PC-3 (cell line): ENCODE results near the gene HIPK1. TPM values are rescaled to one million over a fixed set of nuclear protein-coding genes. Genes with fewer than 3 reads are reported as not detected.

Experiments used
- ATAC-seq: fragments of 200-7000 bp; cut with Tn5 transposase; 2 replicates; pipeline ENCODE4 v1.9.1; 2020; ENCODE audit warnings: mild to moderate bottlenecking, moderate library complexity
- BruUV-seq: library from RNA; stranded (reverse); fragments of 400-500 nt; replicated peaks from 2 replicates; lab custom pipeline; 2021; lab: Mats Ljungman, UMichigan
- CTCF ChIA-PET: fragments of 300-600 bp; sonication (Branson Sonifier 250); formaldehyde crosslinking; loops from one replicate; lab custom pipeline; 2022; ENCODE audit warnings: antibody characterized with exemption; lab: Charles Lee
- POLR2A ChIA-PET: fragments of 300-600 bp; sonication (Branson Sonifier 250); formaldehyde crosslinking; loops from one replicate; lab custom pipeline; 2022; ENCODE audit warnings: antibody characterized with exemption; ENCODE audit not compliant: unreplicated experiment; lab: Charles Lee
- DNase-seq: peaks from one replicate; pipeline ENCODE4 v3.0.0-alpha.2; 2015
- H2AFZ ChIP-seq: fragments of 300-600 bp; sonication (generic); 2 replicates; pipeline ENCODE4 v1.6.0; 2016; ENCODE audit warnings: antibody characterized with exemption, low read length
- H3F3A ChIP-seq: fragments of 300-600 bp; sonication (generic); one replicate; pipeline ENCODE4 v1.6.0; 2017; ENCODE audit warnings: antibody characterized with exemption, low read length, control low read depth, mild to moderate bottlenecking; ENCODE audit not compliant: unreplicated experiment
- H3K27ac ChIP-seq: fragments of 300-600 bp; sonication (generic); 2 replicates; pipeline ENCODE4 v1.5.1; 2016; ENCODE audit warnings: mild to moderate bottlenecking, low read length
- H3K27me3 ChIP-seq: fragments of 300-600 bp; sonication (generic); 2 replicates; pipeline ENCODE4 v1.6.1; 2016; ENCODE audit warnings: low read length, mixed read lengths
- H3K36me3 ChIP-seq: fragments of 300-600 bp; sonication (generic); 2 replicates; pipeline ENCODE4 v1.6.1; 2016; ENCODE audit warnings: low read depth, mixed run types, low read length, mixed read lengths
- H3K4me1 ChIP-seq: fragments of 300-600 bp; sonication (generic); 2 replicates; pipeline ENCODE4 v1.5.1; 2016; ENCODE audit warnings: low read length; ENCODE audit not compliant: insufficient read depth
- H3K4me2 ChIP-seq: fragments of 300-600 bp; sonication (generic); 2 replicates; pipeline ENCODE4 v1.6.0; 2016; ENCODE audit warnings: low read length
- H3K4me3 ChIP-seq: fragments of 300-600 bp; sonication (generic); 2 replicates; pipeline ENCODE4 v1.5.1; 2016; ENCODE audit warnings: mild to moderate bottlenecking, low read length, mixed read lengths
- H3K79me2 ChIP-seq: fragments of 300-600 bp; sonication (generic); 2 replicates; pipeline ENCODE4 v1.6.1; 2017; ENCODE audit warnings: low read length, mixed read lengths
- H3K9ac ChIP-seq: fragments of 300-600 bp; sonication (generic); 2 replicates; pipeline ENCODE4 v1.6.0; 2016; ENCODE audit warnings: mild to moderate bottlenecking, low read length
- H3K9me2 ChIP-seq: fragments of 300-600 bp; sonication (generic); replicated peaks from 2 replicates; pipeline ENCODE4 v1.6.1; 2016; ENCODE audit warnings: mixed run types, low read length, mixed read lengths
- H3K9me3 ChIP-seq: fragments of 300-600 bp; sonication (generic); 2 replicates; pipeline ENCODE4 v1.6.1; 2016; ENCODE audit warnings: low read length, mixed read lengths
- H4K20me1 ChIP-seq: fragments of 300-600 bp; sonication (generic); 2 replicates; pipeline ENCODE4 v1.6.1; 2016; ENCODE audit warnings: low read length, mixed read lengths
- CTCF ChIP-seq: fragments of 300-600 bp; sonication (generic); conservative IDR thresholded peaks from 2 replicates; pipeline ENCODE4 v1.5.1; 2017; ENCODE audit warnings: antibody characterized with exemption, low read depth, mild to moderate bottlenecking, low read length
- EZH2 ChIP-seq: fragments of 300-600 bp; sonication (generic); IDR thresholded peaks from one replicate; pipeline ENCODE4 v1.6.1; 2017; ENCODE audit warnings: antibody characterized with exemption, mild to moderate bottlenecking, low read length; ENCODE audit not compliant: unreplicated experiment
- EZH2phosphoT487 ChIP-seq: fragments of 300-600 bp; sonication (generic); IDR thresholded peaks from 2 replicates; pipeline ENCODE4 v1.6.1; 2018; ENCODE audit warnings: mild to moderate bottlenecking, antibody characterized with exemption, low read length, borderline replicate concordance
- intact Hi-C: fragments of 100-400 bp; cut with micrococcal nuclease; formaldehyde crosslinking; loops from 2 replicates; pipeline ENCODE4 v1.9.0; 2023
- total RNA-seq: library from RNA; depleted of rRNA; stranded (reverse); fragments of >200 nt; gene quantifications from 2 replicates; pipeline ENCODE4 v1.2.3, GENCODE V29; 2014

The HIPK1 gene
- total RNA-seq, 1 experiment from 2014 or later, result 19.9 TPM

- Histone ChIP-seq H3K4me1 (no peaks in the 10 kb centered on the region), H3K9me2 (no peaks in the 10 kb centered on the region), H3K9ac (no peak overlapping the region), H4K20me1 (no peaks in the 10 kb centered on the region), H3K4me2 (no peak overlapping the region), H2AFZ (no peak overlapping the region), H3F3A (no peaks in the 10 kb centered on the region), H3K27ac (no peak overlapping the region), H3K36me3 (peaks cover 26% of the 10 kb centered on the region), H3K79me2 (no peaks in the 10 kb centered on the region), H3K27me3 (no peaks in the 10 kb centered on the region), H3K9me3 (no peaks in the 10 kb centered on the region), H3K4me3 (no peak overlapping the region)
- no peak for ATAC-seq
- intact Hi-C loops, result no loop called here
- TF ChIP-seq EZH2, result no peak
- no peak for TF ChIP-seq EZH2phosphoT487
- TF ChIP-seq CTCF, result no peak
- no TSS peak for BruUV-seq
- POLR2A ChIA-PET, result no interaction called here
- CTCF ChIA-PET, result no interaction called here
- no peak for DNase-seq
These were observed 35.9 kb upstream of the HIPK1 start for GRCh38 chr1:113893267-113893666.

- H3K4me3 ChIP-seq, result no peak overlapping the region
- no peaks in the 10 kb centered on the region for H4K20me1 ChIP-seq
- H2AFZ ChIP-seq, result no peak overlapping the region
- H3K9me3 ChIP-seq, result no peaks in the 10 kb centered on the region
- no TSS peak for BruUV-seq
- no peak for ATAC-seq
- H3K36me3 ChIP-seq, result peaks cover 30% of the 10 kb centered on the region
- H3K79me2 ChIP-seq, result no peaks in the 10 kb centered on the region
- H3F3A ChIP-seq, result no peaks in the 10 kb centered on the region
- intact Hi-C loops, result no loop called here
- no peak overlapping the region for H3K27ac ChIP-seq
- H3K4me2 ChIP-seq, result no peak overlapping the region
- POLR2A ChIA-PET, result no interaction called here
- no peak for DNase-seq
- H3K9ac ChIP-seq, result no peak overlapping the region
- CTCF ChIA-PET, result no interaction called here
- no peak for TF ChIP-seq CTCF
- no peak for TF ChIP-seq EZH2
- no peak for TF ChIP-seq EZH2phosphoT487
- no peaks in the 10 kb centered on the region for H3K27me3 ChIP-seq
- no peaks in the 10 kb centered on the region for H3K9me2 ChIP-seq
- no peaks in the 10 kb centered on the region for H3K4me1 ChIP-seq
These were observed 34.0 kb upstream of the HIPK1 start for GRCh38 chr1:113895098-113895497.

- H3K9ac ChIP-seq, result no peak overlapping the region
- CTCF ChIA-PET, result no interaction called here
- no peak overlapping the region for H3K4me3 ChIP-seq
- DNase-seq (no peak), ATAC-seq (no peak)
- H4K20me1 ChIP-seq, result no peaks in the 10 kb centered on the region
- no peak overlapping the region for H3K27ac ChIP-seq
- POLR2A ChIA-PET, result no interaction called here
- H3K4me1 ChIP-seq, result no peaks in the 10 kb centered on the region
- TF ChIP-seq CTCF (no peak), EZH2 (no peak), EZH2phosphoT487 (no peak)
- no peaks in the 10 kb centered on the region for H3K9me3 ChIP-seq
- H3K36me3 ChIP-seq, result peaks cover 32% of the 10 kb centered on the region
- no peak overlapping the region for H2AFZ ChIP-seq
- no peaks in the 10 kb centered on the region for H3F3A ChIP-seq
- BruUV-seq, result no TSS peak
- H3K27me3 ChIP-seq, result no peaks in the 10 kb centered on the region
- no peaks in the 10 kb centered on the region for H3K9me2 ChIP-seq
- H3K79me2 ChIP-seq, result no peaks in the 10 kb centered on the region
- intact Hi-C loops, result no loop called here
- no peak overlapping the region for H3K4me2 ChIP-seq
These were observed 33.2 kb upstream of the HIPK1 start for GRCh38 chr1:113895961-113896360.
